H1 (cell line): ENCODE measurements around the gene SPOCK1.

Source experiments
- FOSL1 ChIP-seq: IDR thresholded peaks from 2 replicates; pipeline ENCODE4 v1.6.1; 2011; ENCODE audit warnings: mild to moderate bottlenecking, low read depth, low read length, moderate library complexity; ENCODE audit not compliant: insufficient read depth
- POLR2A ChIP-seq, 2 experiments: IDR thresholded peaks; 1 replicate in 1 of 2; 2 replicates in 1 of 2; pipeline ENCODE4 v1.6.1; 2011; ENCODE audit warnings: low read depth in 2 of 2, low read length in 2 of 2, mild to moderate bottlenecking in 2 of 2; ENCODE audit errors: control extremely low read depth in 1 of 2
- POLR2AphosphoS5 ChIP-seq: IDR thresholded peaks from 2 replicates; pipeline ENCODE4 v1.6.1; 2011; ENCODE audit warnings: low read depth, low read length
- TCF12 ChIP-seq: IDR thresholded peaks from 2 replicates; pipeline ENCODE4 v1.6.1; 2011; ENCODE audit warnings: low read depth, mild to moderate bottlenecking, low read length
- TEAD4 ChIP-seq: IDR thresholded peaks from 2 replicates; pipeline ENCODE4 v1.6.1; 2012; ENCODE audit warnings: low read depth, low read length, inconsistent platforms, mixed read lengths
- TF ChIP-seq, protein P1 (sequence below): IDR thresholded peaks from 2 replicates; pipeline ENCODE4 v1.6.1; 2011; ENCODE audit warnings: low read depth, mild to moderate bottlenecking, low read length; ENCODE audit not compliant: insufficient read depth
- TF ChIP-seq, protein P2 (sequence below): IDR thresholded peaks from 2 replicates; pipeline ENCODE4 v1.6.1; 2012; ENCODE audit warnings: low read length, inconsistent platforms
- TF ChIP-seq, protein P3 (sequence below), 3 experiments: IDR thresholded peaks; 1 replicate in 2 of 3; 2 replicates in 1 of 3; pipeline versions ENCODE4 v1.5.1 to v1.6.1; 2011; ENCODE audit warnings: low read length in 3 of 3, mild to moderate bottlenecking in 3 of 3, inconsistent platforms in 2 of 3, low read depth in 1 of 3, moderate library complexity in 1 of 3; ENCODE audit not compliant: insufficient read depth in 1 of 3; ENCODE audit errors: control extremely low read depth in 1 of 3

DNA sequence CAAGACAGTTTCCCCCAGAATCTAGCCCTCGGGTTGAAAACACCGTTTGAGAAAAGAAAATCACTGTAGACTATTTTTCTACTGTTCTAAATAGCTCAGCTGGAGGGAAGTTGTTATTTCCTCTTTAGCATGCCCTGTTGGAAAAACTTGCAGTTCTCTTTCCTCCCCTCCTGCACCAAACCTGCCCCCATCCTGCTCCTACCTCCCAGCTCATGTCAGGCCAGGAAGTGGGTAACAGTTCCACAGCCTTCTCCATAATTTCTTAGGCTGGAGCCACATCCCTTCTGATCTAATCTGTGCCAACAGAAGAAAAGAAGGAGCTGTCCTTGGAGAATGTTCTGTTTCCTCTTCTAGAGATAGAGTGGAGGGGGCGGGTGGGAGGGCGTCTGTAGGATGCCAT lies 437.7 kb downstream of the SPOCK1 start:
- TF ChIP-seq TEAD4 (no peak), FOSL1 (no peak), POLR2A (IDR thresholded peaks at IDR 0.05; ENCODE audit: control extremely low read depth in 1 of 2, low read depth in 2 of 2, low read length in 2 of 2) (no peak), POLR2AphosphoS5 (no peak), TCF12 (no peak)
- TF ChIP-seq, protein P1, sequence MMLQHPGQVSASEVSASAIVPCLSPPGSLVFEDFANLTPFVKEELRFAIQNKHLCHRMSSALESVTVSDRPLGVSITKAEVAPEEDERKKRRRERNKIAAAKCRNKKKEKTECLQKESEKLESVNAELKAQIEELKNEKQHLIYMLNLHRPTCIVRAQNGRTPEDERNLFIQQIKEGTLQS, result no peak
- TF ChIP-seq, protein P2, sequence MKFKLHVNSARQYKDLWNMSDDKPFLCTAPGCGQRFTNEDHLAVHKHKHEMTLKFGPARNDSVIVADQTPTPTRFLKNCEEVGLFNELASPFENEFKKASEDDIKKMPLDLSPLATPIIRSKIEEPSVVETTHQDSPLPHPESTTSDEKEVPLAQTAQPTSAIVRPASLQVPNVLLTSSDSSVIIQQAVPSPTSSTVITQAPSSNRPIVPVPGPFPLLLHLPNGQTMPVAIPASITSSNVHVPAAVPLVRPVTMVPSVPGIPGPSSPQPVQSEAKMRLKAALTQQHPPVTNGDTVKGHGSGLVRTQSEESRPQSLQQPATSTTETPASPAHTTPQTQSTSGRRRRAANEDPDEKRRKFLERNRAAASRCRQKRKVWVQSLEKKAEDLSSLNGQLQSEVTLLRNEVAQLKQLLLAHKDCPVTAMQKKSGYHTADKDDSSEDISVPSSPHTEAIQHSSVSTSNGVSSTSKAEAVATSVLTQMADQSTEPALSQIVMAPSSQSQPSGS, result no peak
- TF ChIP-seq, protein P3, sequence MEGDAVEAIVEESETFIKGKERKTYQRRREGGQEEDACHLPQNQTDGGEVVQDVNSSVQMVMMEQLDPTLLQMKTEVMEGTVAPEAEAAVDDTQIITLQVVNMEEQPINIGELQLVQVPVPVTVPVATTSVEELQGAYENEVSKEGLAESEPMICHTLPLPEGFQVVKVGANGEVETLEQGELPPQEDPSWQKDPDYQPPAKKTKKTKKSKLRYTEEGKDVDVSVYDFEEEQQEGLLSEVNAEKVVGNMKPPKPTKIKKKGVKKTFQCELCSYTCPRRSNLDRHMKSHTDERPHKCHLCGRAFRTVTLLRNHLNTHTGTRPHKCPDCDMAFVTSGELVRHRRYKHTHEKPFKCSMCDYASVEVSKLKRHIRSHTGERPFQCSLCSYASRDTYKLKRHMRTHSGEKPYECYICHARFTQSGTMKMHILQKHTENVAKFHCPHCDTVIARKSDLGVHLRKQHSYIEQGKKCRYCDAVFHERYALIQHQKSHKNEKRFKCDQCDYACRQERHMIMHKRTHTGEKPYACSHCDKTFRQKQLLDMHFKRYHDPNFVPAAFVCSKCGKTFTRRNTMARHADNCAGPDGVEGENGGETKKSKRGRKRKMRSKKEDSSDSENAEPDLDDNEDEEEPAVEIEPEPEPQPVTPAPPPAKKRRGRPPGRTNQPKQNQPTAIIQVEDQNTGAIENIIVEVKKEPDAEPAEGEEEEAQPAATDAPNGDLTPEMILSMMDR (IDR thresholded peaks at IDR 0.05; ENCODE audit: control extremely low read depth in 1 of 3, insufficient read depth in 1 of 3, low read depth in 1 of 3, low read length in 3 of 3), result no peak
